GM06990 (cell line): ENCODE measurements around the gene CDCP1.
"Not testable (repeated sequence)": the region's sequence is repeated elsewhere in the genome, so short reads cannot be mapped to it uniquely, and the experiment has no call there.

ENCODE experiments used
- DNase-seq: peaks from one replicate; pipeline ENCODE4 v3.0.0-alpha.2; 2011; ENCODE audit not compliant: insufficient read length; ENCODE audit errors: extremely low read depth
- H3K27me3 ChIP-seq: replicated peaks from 2 replicates; pipeline ENCODE4 v1.6.0; 2011; ENCODE audit warnings: low read length; ENCODE audit not compliant: control insufficient read depth, insufficient read depth
- H3K36me3 ChIP-seq: 2 replicates; pipeline ENCODE4 v1.5.1; 2011; ENCODE audit warnings: low read length; ENCODE audit not compliant: control insufficient read depth, insufficient read depth
- H3K4me3 ChIP-seq: replicated peaks from 2 replicates; pipeline ENCODE4 v1.5.1; 2011; ENCODE audit warnings: low read depth, mild to moderate bottlenecking, control low read depth, low read length
- TF ChIP-seq, protein P1 (sequence below): IDR thresholded peaks from 2 replicates; pipeline ENCODE4 v1.5.1; 2011; ENCODE audit warnings: low read length, control low read depth, mild to moderate bottlenecking, inconsistent platforms; ENCODE audit not compliant: insufficient read depth, poor library complexity, severe bottlenecking

The CDCP1 gene

DNA sequence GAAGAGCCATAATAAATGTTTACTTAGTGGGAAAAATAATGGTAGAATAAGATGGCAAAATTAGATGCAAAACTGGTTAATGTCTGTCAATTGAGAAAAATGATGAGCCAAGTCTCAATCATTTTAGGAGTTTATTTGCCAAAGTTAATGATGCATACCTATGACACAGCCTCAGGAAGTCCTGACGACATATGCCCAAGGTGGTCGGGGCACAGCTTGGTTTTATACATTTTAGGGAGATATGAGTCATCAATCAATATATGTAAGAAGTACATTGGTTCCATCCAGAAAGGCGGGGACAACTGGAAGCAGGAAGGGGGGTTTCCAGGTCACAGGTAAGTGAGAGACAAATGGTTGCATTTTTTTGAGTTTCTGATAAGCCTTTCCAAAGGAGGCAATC is 88.6 kb downstream of the CDCP1 start:
- H3K27me3 ChIP-seq, result no peaks in the 10 kb centered on the region
- DNase-seq, result no peak
- TF ChIP-seq, protein P1, sequence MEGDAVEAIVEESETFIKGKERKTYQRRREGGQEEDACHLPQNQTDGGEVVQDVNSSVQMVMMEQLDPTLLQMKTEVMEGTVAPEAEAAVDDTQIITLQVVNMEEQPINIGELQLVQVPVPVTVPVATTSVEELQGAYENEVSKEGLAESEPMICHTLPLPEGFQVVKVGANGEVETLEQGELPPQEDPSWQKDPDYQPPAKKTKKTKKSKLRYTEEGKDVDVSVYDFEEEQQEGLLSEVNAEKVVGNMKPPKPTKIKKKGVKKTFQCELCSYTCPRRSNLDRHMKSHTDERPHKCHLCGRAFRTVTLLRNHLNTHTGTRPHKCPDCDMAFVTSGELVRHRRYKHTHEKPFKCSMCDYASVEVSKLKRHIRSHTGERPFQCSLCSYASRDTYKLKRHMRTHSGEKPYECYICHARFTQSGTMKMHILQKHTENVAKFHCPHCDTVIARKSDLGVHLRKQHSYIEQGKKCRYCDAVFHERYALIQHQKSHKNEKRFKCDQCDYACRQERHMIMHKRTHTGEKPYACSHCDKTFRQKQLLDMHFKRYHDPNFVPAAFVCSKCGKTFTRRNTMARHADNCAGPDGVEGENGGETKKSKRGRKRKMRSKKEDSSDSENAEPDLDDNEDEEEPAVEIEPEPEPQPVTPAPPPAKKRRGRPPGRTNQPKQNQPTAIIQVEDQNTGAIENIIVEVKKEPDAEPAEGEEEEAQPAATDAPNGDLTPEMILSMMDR, result no peak
- H3K4me3 ChIP-seq, result no peak overlapping the region
- H3K36me3 ChIP-seq, result no peaks in the 10 kb centered on the region

DNA sequence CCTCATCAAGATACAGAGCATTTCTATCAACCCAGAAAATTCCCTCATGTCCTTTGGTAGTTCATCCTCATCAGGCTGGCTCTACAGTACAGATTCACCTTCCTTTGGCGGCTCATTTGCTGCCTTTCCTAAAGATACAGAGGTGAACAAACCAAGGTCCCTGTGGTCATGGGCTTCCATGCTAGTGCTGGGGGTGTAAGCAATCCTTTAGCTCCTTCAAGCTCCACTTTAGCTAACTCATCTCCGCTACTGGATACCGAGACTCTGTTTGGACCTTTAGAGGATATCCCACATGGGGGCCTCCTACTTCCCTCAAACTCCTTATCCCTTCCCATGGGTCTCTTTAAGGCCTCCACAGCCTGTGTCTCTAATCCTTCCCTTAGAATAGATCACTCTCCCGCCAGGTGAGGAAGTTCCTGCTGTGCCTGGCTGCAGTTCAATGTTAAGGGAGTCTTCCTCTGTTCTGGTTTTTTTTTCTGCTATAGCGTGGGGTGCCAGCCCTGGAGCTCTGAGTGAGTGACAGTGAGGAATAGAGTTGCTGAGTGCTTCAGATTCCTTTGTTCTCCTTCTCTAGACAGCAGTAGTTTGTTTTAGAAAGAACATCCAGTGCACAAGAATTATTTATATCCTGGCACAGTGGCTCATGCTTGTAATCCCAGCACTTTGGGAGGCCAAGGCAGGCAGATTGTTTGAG is 89.4 kb downstream of the CDCP1 start:
- H3K36me3 ChIP-seq, result no peaks in the 10 kb centered on the region
- no peak overlapping the region for H3K4me3 ChIP-seq
- TF ChIP-seq, protein P1, result no peak
- no peak for DNase-seq
- H3K27me3 ChIP-seq, result no peaks in the 10 kb centered on the region

DNA sequence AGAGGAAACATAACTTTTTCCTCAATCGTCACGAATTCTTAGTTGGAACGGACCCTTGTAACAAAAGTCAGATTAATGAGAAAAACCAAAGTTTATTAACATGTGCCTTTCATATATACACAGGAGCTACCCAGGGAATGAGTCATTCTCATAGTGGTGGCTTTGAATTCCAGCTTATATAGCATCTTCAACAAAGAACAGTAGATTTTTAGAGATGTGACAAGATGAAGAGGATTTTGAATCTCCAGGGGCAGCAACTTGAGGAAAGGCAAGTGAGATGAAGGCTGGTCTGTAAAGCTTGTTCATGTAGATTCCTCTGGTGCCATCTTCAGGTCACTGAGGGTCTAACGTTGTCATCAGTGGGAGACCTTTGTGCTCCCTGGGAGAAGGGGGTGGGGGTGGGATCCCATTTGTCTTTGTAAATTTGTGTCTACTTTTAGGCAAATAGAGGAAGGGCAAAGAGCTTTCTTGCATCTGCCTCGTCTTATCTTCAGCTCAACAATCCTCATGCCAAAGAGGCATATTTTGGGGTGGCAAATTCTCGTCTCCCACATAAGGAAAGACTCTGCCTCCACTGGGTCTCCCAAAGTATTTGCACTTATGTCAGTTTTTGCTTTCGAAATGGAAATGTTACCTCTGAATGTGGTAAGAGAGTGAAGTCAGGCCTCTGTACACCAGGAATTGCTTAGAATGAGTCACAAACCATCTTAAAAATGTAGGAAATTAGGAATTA is 90.6 kb downstream of the CDCP1 start:
- Histone ChIP-seq H3K27me3 (no peaks in the 10 kb centered on the region), H3K36me3 (no peaks in the 10 kb centered on the region), H3K4me3 (no peak overlapping the region)
- no peak for DNase-seq
- TF ChIP-seq, protein P1, result peak; percentile 40

- Histone ChIP-seq H3K36me3 (no peaks in the 10 kb centered on the region), H3K27me3 (no peaks in the 10 kb centered on the region), H3K4me3 (no peak overlapping the region)
- TF ChIP-seq, protein P1, result no peak
- no peak for DNase-seq
Observed at GRCh38 chr3:45055032-45055410, 91.2 kb downstream of the CDCP1 start.

DNA sequence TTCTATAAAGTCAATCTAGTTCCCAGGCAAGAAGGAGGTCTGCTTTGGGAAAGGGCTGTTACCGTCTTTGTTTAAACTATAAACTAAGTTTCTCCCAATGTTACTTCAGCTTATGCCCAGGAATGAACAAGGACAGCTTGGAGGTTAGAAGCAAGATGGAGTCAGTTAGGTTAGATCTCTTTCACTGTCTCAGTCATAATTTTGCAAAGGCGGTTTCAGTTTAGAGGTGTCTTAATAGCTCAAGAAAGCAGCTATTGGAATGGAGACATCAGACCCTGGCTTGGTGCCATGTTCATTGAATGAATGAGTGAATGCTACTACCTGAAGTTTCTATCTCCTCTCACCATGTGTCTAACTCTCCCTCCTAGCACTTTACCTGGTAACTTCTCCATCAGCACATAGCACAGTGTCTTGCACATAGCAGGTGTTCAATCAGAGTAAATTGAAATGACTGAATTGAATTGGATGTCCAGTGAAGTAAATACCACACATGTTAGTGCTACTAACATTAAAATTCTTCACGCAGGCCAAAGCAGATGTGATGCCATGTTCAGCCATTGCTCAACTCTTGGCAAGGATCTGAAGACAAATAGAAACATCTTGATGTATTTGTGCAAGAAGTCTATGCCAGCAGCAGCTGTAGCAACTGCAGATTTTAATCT is 91.9 kb downstream of the CDCP1 start:
- DNase-seq, result no peak
- no peak overlapping the region for H3K4me3 ChIP-seq
- no peaks in the 10 kb centered on the region for H3K27me3 ChIP-seq
- TF ChIP-seq, protein P1, result no peak
- no peaks in the 10 kb centered on the region for H3K36me3 ChIP-seq

DNA sequence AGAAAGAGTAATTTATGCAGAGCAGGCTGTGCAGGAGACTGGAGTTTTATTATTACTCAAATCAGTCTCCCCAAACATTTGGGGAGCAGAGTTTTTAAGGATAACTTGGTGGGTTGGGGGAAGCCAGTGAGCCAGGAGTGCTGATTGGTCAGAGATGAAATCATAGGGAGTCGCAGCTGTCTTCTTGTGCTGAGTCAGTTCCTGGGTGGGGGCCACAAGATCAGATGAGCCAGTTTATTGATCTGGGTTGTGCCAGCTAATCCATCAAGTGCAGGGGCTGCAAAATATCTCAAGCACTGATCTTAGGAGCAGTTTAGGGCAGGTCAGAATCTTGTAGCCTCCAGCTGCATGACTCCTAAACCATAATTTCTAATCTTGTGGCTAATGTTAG is 92.4 kb downstream of the CDCP1 start:
- not testable (repeated sequence) for H3K27me3 ChIP-seq, H3K4me3 ChIP-seq, DNase-seq, H3K36me3 ChIP-seq
